Endothelial cell of hepatic sinusoid (primary cell): ENCODE results near the gene RRAS2.

ENCODE experiments used
- in situ Hi-C: cut with HindIII; loops from 2 replicates; pipeline ENCODE4 v1.10.0; 2017; ENCODE audit warnings: low sequenced_read_pairs

RRAS2 gene

GRCh38 chr11:14340721-14341120 lies 18.3 kb downstream of the RRAS2 start:
- in situ Hi-C loops = no loop called here

GRCh38 chr11:14339356-14339755 lies 19.6 kb downstream of the RRAS2 start:
- in situ Hi-C loops = no loop called here

- in situ Hi-C loops = no loop called here
Measured at GRCh38 chr11:14336507-14337503, 22.2 kb downstream of the RRAS2 start.

- in situ Hi-C loops = no loop called here
Measured at GRCh38 chr11:14335712-14336111, 23.3 kb downstream of the RRAS2 start.

GRCh38 chr11:14334893-14335292 lies 24.1 kb downstream of the RRAS2 start:
- in situ Hi-C loops = no loop called here

GRCh38 chr11:14334192-14334591 lies 24.8 kb downstream of the RRAS2 start:
- in situ Hi-C loops = no loop called here

- in situ Hi-C loops = no loop called here
Measured at GRCh38 chr11:14331476-14332136, 27.4 kb downstream of the RRAS2 start.

GRCh38 chr11:14330881-14331280 lies 28.1 kb downstream of the RRAS2 start:
- in situ Hi-C loops = no loop called here

GRCh38 chr11:14329702-14330101 lies 29.3 kb downstream of the RRAS2 start:
- in situ Hi-C loops = no loop called here

- in situ Hi-C loops = no loop called here
Measured at GRCh38 chr11:14327116-14327515, 31.9 kb downstream of the RRAS2 start.

GRCh38 chr11:14323118-14323676 lies 35.8 kb downstream of the RRAS2 start:
- in situ Hi-C loops = no loop called here

GRCh38 chr11:14322510-14322909 lies 36.5 kb downstream of the RRAS2 start:
- in situ Hi-C loops = no loop called here

- in situ Hi-C loops = no loop called here
Measured at GRCh38 chr11:14320020-14320419, 39.0 kb downstream of the RRAS2 start.

- in situ Hi-C loops = no loop called here
Measured at GRCh38 chr11:14318581-14318981, 40.4 kb downstream of the RRAS2 start.

GRCh38 chr11:14317659-14318325 lies 41.2 kb downstream of the RRAS2 start:
- in situ Hi-C loops = no loop called here

GRCh38 chr11:14315130-14315529 lies 43.9 kb downstream of the RRAS2 start:
- in situ Hi-C loops = no loop called here

- in situ Hi-C loops = no loop called here
Measured at GRCh38 chr11:14314127-14314526, 44.9 kb downstream of the RRAS2 start.

GRCh38 chr11:14312736-14313438 lies 46.1 kb downstream of the RRAS2 start:
- in situ Hi-C loops = no loop called here

GRCh38 chr11:14310679-14311078 lies 48.3 kb downstream of the RRAS2 start:
- in situ Hi-C loops = no loop called here

GRCh38 chr11:14309425-14310192 lies 49.4 kb downstream of the RRAS2 start:
- in situ Hi-C loops = no loop called here
